Activated CD8-positive, alpha-beta memory T cell treated with anti-CD3 and anti-CD28 coated beads, Interleukin-2, amount 50 U/mL, for 4 hours (primary cell): ENCODE measurements around the gene CSNK2A2.
A peak's percentile ranks its signal among the peaks of the same experiment; 100 is the strongest.

Experiments used
- DNase-seq: peaks from one replicate; pipeline ENCODE4 v3.0.0-alpha.2; 2020

Gene CSNK2A2

GRCh38 chr16:58137581-58137980 lies 60.3 kb downstream of the CSNK2A2 start:
- DNase-seq, result no peak

- DNase-seq, result peak; percentile 95
Measured at GRCh38 chr16:58129097-58129936, 68.6 kb downstream of the CSNK2A2 start, which contains the start of gene CFAP20. Gene CFAP20, minus strand, starts transcription at chr16:58129381. Its CDS starts 266 bp downstream, at chr16:58129115.

- DNase-seq, result no peak
Measured at GRCh38 chr16:58128711-58129096, 69.2 kb downstream of the CSNK2A2 start.

GRCh38 chr16:58128181-58128631 lies 69.7 kb downstream of the CSNK2A2 start:
- no peak for DNase-seq

- no peak for DNase-seq
Measured at GRCh38 chr16:58127634-58128033, 70.3 kb downstream of the CSNK2A2 start.

- no peak for DNase-seq
Measured at GRCh38 chr16:58127033-58127556, 70.8 kb downstream of the CSNK2A2 start.

GRCh38 chr16:58126451-58126961 lies 71.4 kb downstream of the CSNK2A2 start:
- no peak for DNase-seq

- no peak for DNase-seq
Measured at GRCh38 chr16:58125781-58126335, 72.0 kb downstream of the CSNK2A2 start.

- DNase-seq, result no peak
Measured at GRCh38 chr16:58125041-58125440, 72.9 kb downstream of the CSNK2A2 start.

GRCh38 chr16:58124601-58124915 lies 73.3 kb downstream of the CSNK2A2 start:
- no peak for DNase-seq

GRCh38 chr16:58123896-58124600 lies 73.9 kb downstream of the CSNK2A2 start:
- no peak for DNase-seq

GRCh38 chr16:58121132-58121531 lies 76.8 kb downstream of the CSNK2A2 start:
- DNase-seq, result no peak

- DNase-seq, result no peak
Measured at GRCh38 chr16:58120234-58120633, 77.7 kb downstream of the CSNK2A2 start.

- DNase-seq, result no peak
Measured at GRCh38 chr16:58119509-58119845, 78.4 kb downstream of the CSNK2A2 start.

GRCh38 chr16:58118801-58119508 lies 79.0 kb downstream of the CSNK2A2 start:
- DNase-seq, result no peak

GRCh38 chr16:58116529-58116928 lies 81.4 kb downstream of the CSNK2A2 start:
- DNase-seq, result no peak

GRCh38 chr16:58116081-58116480 lies 81.8 kb downstream of the CSNK2A2 start:
- no peak for DNase-seq

- DNase-seq, result no peak
Measured at GRCh38 chr16:58114827-58115825, 82.8 kb downstream of the CSNK2A2 start.

GRCh38 chr16:58111302-58111627 lies 86.6 kb downstream of the CSNK2A2 start:
- no peak for DNase-seq

- no peak for DNase-seq
Measured at GRCh38 chr16:58110571-58111301, 87.2 kb downstream of the CSNK2A2 start.

GRCh38 chr16:58109881-58110280 lies 88.0 kb downstream of the CSNK2A2 start:
- DNase-seq, result no peak
